Hepatocyte (in vitro differentiated cells): ENCODE data around the gene SLC6A4. TPM values are rescaled to one million over a fixed set of nuclear protein-coding genes. Genes with fewer than 3 reads are reported as not detected.
"Not testable (repeated sequence)": the region's sequence is repeated elsewhere in the genome, so short reads cannot be mapped to it uniquely, and the experiment has no call there.

ENCODE experiments used
- DNase-seq: peaks from one replicate; pipeline ENCODE4 v3.0.0-alpha.2; 2016; ENCODE audit warnings: low spot score
- H2AFZ ChIP-seq: fragments of 200-600 bp; sonication (generic); 2 replicates; pipeline ENCODE4 v1.6.0; 2016; ENCODE audit warnings: antibody characterized with exemption, mild to moderate bottlenecking
- H3K27ac ChIP-seq: fragments of 200-600 bp; sonication (generic); 2 replicates; pipeline ENCODE4 v1.5.1; 2016; ENCODE audit warnings: mild to moderate bottlenecking
- H3K27me3 ChIP-seq: fragments of 200-600 bp; sonication (generic); 2 replicates; pipeline ENCODE4 v1.6.1; 2016
- H3K36me3 ChIP-seq: fragments of 200-600 bp; sonication (generic); replicated peaks from 2 replicates; pipeline ENCODE4 v1.5.1; 2016; ENCODE audit warnings: low read depth; ENCODE audit not compliant: insufficient read depth
- H3K4me1 ChIP-seq: fragments of 200-600 bp; sonication (generic); 2 replicates; pipeline ENCODE4 v1.5.1; 2016; ENCODE audit warnings: mild to moderate bottlenecking, moderate library complexity; ENCODE audit not compliant: insufficient read depth
- H3K4me2 ChIP-seq: fragments of 200-600 bp; sonication (generic); 2 replicates; pipeline ENCODE4 v1.6.0; 2016
- H3K4me3 ChIP-seq: fragments of 200-600 bp; sonication (generic); 2 replicates; pipeline ENCODE4 v1.5.1; 2016; ENCODE audit warnings: mild to moderate bottlenecking
- H3K79me2 ChIP-seq: fragments of 200-600 bp; sonication (generic); 2 replicates; pipeline ENCODE4 v1.6.0; 2017; ENCODE audit warnings: mild to moderate bottlenecking
- H3K9me2 ChIP-seq: fragments of 200-600 bp; sonication (generic); replicated peaks from 2 replicates; pipeline ENCODE4 v1.6.0; 2017; ENCODE audit warnings: mild to moderate bottlenecking; ENCODE audit not compliant: insufficient read depth
- H3K9me3 ChIP-seq: fragments of 200-600 bp; sonication (generic); 2 replicates; pipeline ENCODE4 v1.5.1; 2016; ENCODE audit warnings: low read depth, mild to moderate bottlenecking
- H4K20me1 ChIP-seq: fragments of 200-600 bp; sonication (generic); 2 replicates; pipeline ENCODE4 v1.6.0; 2016; ENCODE audit warnings: mild to moderate bottlenecking; ENCODE audit not compliant: insufficient read depth, poor library complexity, severe bottlenecking
- CTCF ChIP-seq: fragments of 200-600 bp; sonication (generic); IDR thresholded peaks from 2 replicates; pipeline ENCODE4 v1.5.1; 2016; ENCODE audit warnings: antibody characterized with exemption, mild to moderate bottlenecking; ENCODE audit not compliant: poor library complexity
- EZH2 ChIP-seq: fragments of 200-600 bp; sonication (generic); IDR thresholded peaks from 2 replicates; pipeline ENCODE4 v1.6.1; 2016; ENCODE audit warnings: antibody characterized with exemption, mild to moderate bottlenecking, borderline replicate concordance
- EZH2phosphoT487 ChIP-seq: fragments of 200-600 bp; sonication (generic); IDR thresholded peaks from one replicate; pipeline ENCODE4 v1.6.1; 2018; ENCODE audit warnings: antibody characterized with exemption, mild to moderate bottlenecking, low read depth, moderate library complexity; ENCODE audit not compliant: unreplicated experiment, severe bottlenecking
- WGBS: methylation state at CpG from one replicate; pipeline ENCODE4 v1.1.6; 2016; ENCODE audit warnings: low lambda C conversion rate; ENCODE audit errors: missing lambda C conversion rate; 5-methylcytosine and 5-hydroxymethylcytosine counted together
- polyA plus RNA-seq: library from polyadenylated mRNA; unstranded; fragments of >200 nt; fragmentation: Nextera tagmentation; extraction: Ambion mirVana; gene quantifications from 2 replicates; pipeline ENCODE4 v1.2.1, GENCODE V29; 2016
- total RNA-seq: library from RNA; depleted of rRNA; stranded (reverse); fragments of >200 nt; gene quantifications from 2 replicates; pipeline ENCODE4 v1.2.3, GENCODE V29; 2014

SLC6A4 gene
- total and polyA plus RNA-seq, 2 experiments from 2014 or later = 2.0 to 2.6 TPM

GRCh38 chr17:30208214-30208613 is 27.3 kb downstream of the SLC6A4 start:
- H3K9me2 ChIP-seq = no peaks in the 10 kb centered on the region
- no peaks in the 10 kb centered on the region for H4K20me1 ChIP-seq
- WGBS = 82% methylated on average over 3 of the region's 3 CpGs
- H3K4me2 ChIP-seq = no peak overlapping the region
- H3K79me2 ChIP-seq = no peaks in the 10 kb centered on the region
- H2AFZ ChIP-seq = no peak overlapping the region
- no peak for TF ChIP-seq CTCF
- DNase-seq = no peak
- H3K9me3 ChIP-seq = no peaks in the 10 kb centered on the region
- no peaks in the 10 kb centered on the region for H3K36me3 ChIP-seq
- H3K4me1 ChIP-seq = no peaks in the 10 kb centered on the region
- no peaks in the 10 kb centered on the region for H3K27me3 ChIP-seq
- no peak overlapping the region for H3K27ac ChIP-seq
- no peak overlapping the region for H3K4me3 ChIP-seq

- H3K27me3 ChIP-seq = no peaks in the 10 kb centered on the region
- no peaks in the 10 kb centered on the region for H3K9me2 ChIP-seq
- no peaks in the 10 kb centered on the region for H3K36me3 ChIP-seq
- no peak overlapping the region for H3K27ac ChIP-seq
- no peak overlapping the region for H2AFZ ChIP-seq
- no peaks in the 10 kb centered on the region for H3K4me1 ChIP-seq
- H3K4me3 ChIP-seq = no peak overlapping the region
- TF ChIP-seq EZH2 = no peak
- no peak for TF ChIP-seq CTCF
- TF ChIP-seq EZH2phosphoT487 = no peak
- no peaks in the 10 kb centered on the region for H3K79me2 ChIP-seq
- 87% methylated on average over 9 of the region's 9 CpGs for WGBS
- no peak for DNase-seq
- no peak overlapping the region for H3K4me2 ChIP-seq
- no peaks in the 10 kb centered on the region for H4K20me1 ChIP-seq
- no peaks in the 10 kb centered on the region for H3K9me3 ChIP-seq
These were observed 27.8 kb downstream of the SLC6A4 start for GRCh38 chr17:30207655-30208054.

- Histone ChIP-seq H3K27ac (no peak overlapping the region), H3K36me3 (no peaks in the 10 kb centered on the region), H3K4me1 (no peaks in the 10 kb centered on the region), H3K4me3 (no peak overlapping the region), H3K4me2 (no peak overlapping the region), H3K9me3 (no peaks in the 10 kb centered on the region), H4K20me1 (no peaks in the 10 kb centered on the region), H2AFZ (no peak overlapping the region), H3K9me2 (no peaks in the 10 kb centered on the region), H3K27me3 (no peaks in the 10 kb centered on the region), H3K79me2 (no peaks in the 10 kb centered on the region)
- DNase-seq = no peak
- WGBS = 63% methylated on average over 6 of the region's 6 CpGs
- no peak for TF ChIP-seq EZH2phosphoT487
These were observed 32.0 kb downstream of the SLC6A4 start for GRCh38 chr17:30203471-30203981.

GRCh38 chr17:30200656-30201055 is 34.8 kb downstream of the SLC6A4 start:
- not testable (repeated sequence) for H3K9me3 ChIP-seq, H3K36me3 ChIP-seq, H3K4me2 ChIP-seq, H3K9me2 ChIP-seq, H2AFZ ChIP-seq, H3K4me1 ChIP-seq, H4K20me1 ChIP-seq, H3K79me2 ChIP-seq, DNase-seq, H3K27me3 ChIP-seq, H3K27ac ChIP-seq, H3K4me3 ChIP-seq
- 84% methylated on average over 9 of the region's 9 CpGs for WGBS
